GM12801 (cell line): ENCODE data around the gene SLC12A7.

Source experiments
- TF ChIP-seq, protein P1 (sequence below): IDR thresholded peaks from one replicate; pipeline ENCODE4 v1.5.1; 2011; ENCODE audit warnings: control low read depth; ENCODE audit not compliant: insufficient read length; ENCODE audit errors: extremely low read depth

Gene SLC12A7

DNA sequence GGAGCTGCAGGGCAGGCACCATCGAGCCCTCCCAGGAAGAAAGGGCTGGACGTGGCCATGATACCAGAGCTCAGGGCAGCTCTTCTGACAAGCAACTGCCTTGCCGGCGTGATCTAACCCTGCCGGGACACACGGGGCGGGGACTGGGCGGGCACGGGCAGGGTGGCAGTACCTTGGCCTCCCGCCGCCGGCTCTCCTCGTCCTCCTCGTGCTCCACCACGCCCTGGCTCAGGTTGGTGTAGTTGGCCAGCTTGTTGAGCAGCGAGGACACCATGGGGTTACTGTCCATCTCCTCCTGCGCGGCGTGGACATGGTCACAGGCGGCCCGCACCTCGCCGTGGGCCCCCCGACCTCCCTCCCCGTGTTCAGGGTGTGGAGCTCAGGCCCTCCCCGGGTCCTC lies 18.5 kb downstream of the SLC12A7 start:
- TF ChIP-seq, protein P1, sequence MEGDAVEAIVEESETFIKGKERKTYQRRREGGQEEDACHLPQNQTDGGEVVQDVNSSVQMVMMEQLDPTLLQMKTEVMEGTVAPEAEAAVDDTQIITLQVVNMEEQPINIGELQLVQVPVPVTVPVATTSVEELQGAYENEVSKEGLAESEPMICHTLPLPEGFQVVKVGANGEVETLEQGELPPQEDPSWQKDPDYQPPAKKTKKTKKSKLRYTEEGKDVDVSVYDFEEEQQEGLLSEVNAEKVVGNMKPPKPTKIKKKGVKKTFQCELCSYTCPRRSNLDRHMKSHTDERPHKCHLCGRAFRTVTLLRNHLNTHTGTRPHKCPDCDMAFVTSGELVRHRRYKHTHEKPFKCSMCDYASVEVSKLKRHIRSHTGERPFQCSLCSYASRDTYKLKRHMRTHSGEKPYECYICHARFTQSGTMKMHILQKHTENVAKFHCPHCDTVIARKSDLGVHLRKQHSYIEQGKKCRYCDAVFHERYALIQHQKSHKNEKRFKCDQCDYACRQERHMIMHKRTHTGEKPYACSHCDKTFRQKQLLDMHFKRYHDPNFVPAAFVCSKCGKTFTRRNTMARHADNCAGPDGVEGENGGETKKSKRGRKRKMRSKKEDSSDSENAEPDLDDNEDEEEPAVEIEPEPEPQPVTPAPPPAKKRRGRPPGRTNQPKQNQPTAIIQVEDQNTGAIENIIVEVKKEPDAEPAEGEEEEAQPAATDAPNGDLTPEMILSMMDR = no peak

DNA sequence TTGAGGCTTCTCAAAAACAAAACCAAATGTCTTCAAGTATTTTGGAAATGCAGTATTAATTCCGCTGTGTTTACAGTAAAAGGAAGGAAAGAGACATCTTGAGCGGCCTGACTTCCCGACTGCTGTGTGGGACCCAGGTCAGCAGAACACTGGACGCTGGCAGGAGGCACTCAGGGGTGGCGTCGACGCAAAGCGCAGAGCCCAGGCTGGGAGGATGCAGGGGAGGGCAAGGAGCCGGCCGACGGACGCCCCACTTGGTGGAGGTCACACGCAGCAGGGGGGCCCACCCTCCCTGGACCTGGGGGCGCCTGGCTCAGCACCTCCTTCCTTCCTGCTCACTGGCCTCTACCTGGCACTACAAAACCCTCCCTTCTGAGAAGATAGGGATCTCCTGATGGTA lies 19.7 kb downstream of the SLC12A7 start:
- TF ChIP-seq, protein P1 = no peak

DNA sequence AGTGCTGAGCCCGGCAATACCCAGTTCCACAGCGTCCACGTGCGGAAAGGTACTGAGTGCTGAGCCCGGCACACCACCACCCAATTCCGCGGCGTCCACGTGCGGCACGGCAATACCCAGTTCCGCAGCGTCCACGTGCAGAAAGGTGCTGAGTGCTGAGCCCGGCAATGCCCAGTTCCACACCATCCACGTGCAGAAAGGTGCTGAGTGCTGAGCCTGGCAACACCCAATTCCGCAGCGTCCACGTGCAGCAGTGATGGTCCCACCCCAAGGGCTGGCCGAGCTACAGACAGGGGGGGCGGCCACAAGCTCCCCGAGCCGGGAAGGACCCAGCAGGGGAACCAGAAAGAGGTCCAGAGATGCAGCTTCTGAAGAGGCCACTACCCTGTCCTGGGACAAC lies 20.2 kb downstream of the SLC12A7 start:
- TF ChIP-seq, protein P1 = no peak

DNA sequence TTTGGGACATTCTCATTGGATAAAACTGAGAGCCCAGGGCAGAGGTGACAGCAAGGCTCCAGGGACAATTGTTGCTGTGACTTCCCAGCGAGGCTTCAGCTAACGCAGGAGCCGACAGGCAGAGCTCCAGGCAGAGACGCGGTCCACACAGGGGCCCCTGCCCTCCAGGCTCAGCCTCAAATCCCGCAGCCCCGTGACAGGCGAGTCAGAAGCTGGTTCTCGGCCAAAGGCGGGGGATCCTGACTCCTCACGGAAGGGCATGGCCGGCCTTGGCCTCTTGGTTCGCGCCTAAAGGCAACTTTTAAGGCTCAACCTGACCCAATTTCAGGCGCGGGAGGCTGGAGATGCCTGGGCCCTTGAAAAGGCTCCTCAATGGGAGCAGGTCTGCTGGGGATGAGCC lies 21.3 kb downstream of the SLC12A7 start:
- TF ChIP-seq, protein P1 = no peak

DNA sequence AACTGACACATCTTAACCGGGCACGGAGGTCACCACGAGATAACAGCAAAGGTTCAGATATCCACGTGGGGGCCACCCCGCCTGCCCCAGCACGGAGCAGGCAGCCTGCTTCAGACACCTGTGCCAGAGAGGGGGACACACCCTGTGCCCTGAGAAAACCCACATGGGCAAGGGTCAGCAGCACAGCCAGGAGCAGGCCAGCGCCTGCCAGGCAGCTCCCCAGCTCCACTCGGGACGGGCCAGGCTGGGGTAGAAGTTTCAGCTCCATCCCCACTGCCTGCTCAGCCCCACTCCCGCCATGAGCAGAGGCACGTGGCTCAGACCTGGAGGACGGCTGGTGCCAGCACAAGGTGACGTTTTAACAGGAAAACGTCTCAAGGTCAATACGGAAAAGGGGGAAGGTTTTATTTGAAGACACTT lies 22.2 kb downstream of the SLC12A7 start:
- TF ChIP-seq, protein P1 = no peak

DNA sequence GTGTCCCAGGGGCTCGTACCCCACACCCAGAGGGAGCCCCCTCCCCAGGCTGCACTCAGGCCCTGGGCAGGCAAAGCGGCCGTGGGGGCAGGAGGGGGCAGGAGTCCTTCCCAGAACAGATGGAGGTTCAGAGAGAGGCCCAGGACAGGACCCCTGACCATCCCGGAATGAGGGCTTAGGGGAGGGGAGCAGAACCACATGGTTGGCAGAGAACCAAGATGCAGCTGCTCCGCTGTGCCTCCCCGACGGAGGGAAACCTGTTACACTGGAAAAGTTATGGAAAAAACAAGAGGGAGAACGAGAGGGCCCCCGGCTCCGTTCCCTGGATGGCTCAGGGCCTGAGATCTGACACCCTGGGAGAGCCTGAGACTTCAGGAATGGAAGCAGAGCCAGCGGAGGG lies 22.7 kb downstream of the SLC12A7 start:
- TF ChIP-seq, protein P1 = no peak

DNA sequence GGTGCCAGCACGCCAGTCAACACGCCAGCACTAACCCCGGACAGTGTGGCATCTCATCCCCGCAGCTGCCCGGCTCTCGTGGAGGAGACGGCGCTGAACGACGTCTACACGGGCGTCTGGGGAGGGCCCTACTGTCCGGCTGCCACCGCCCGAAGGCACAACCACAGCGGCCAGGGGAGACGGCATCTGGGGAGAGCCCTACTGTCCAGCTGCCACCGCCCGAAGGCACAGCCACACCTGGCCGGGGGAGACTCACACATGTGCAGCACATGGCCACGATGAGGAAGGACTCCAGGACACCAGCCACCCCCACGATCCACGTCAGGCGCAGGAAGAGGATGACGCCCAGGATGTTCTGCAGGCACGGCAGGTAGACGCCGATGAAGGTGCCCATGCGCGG lies 23.1 kb downstream of the SLC12A7 start:
- TF ChIP-seq, protein P1 = no peak

DNA sequence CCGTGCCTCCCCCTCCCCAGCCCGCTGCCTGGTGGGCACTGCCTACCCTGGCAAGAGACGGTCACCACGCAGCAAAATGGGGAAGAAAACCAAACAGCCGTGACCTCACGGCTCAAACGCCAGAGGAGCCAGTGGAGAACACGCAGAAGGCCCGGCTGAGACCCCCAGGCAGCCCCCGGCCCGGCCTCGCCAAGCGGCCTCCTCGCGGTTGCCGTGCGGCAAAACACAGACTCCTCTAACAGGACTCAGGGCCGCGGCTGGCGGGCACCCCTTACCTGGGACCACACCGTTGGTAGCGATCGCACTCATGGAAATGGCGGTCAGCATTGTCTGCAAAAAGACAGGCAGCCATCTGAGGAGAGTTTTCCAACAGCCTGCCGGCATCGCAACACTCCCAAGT lies 23.8 kb downstream of the SLC12A7 start:
- TF ChIP-seq, protein P1 = no peak
